HG03060 (cell line): ENCODE results near the gene MAGI1.
"Not testable (repeated sequence)": the region's sequence is repeated elsewhere in the genome, so short reads cannot be mapped to it uniquely, and the experiment has no call there.

Source experiments
- ATAC-seq: cut with Tn5 transposase; IDR thresholded peaks from one replicate; pipeline ENCODE4 v1.9.1; 2021; ENCODE audit warnings: low read depth, moderate number of reproducible peaks; ENCODE audit not compliant: unreplicated experiment

MAGI1 gene

DNA sequence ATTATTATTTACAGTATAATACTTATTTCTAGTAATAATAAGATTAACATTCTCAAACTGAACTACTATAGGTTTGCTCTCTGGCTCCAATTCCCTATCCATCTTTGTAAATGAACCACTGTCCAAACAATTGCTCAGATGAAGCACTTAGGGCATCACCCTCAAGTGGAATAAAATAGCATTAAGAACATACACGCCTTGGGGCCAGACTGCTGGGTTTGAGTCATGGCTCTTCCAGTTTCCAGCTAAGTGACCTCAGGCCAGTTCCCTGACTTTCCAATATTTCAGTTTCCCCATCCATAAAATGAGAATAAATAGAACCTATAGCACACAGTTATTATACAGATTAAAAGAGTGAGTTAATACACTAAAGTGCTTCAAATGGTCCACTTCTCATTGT, 507.2 kb downstream of the MAGI1 start:
- ATAC-seq = no peak

DNA sequence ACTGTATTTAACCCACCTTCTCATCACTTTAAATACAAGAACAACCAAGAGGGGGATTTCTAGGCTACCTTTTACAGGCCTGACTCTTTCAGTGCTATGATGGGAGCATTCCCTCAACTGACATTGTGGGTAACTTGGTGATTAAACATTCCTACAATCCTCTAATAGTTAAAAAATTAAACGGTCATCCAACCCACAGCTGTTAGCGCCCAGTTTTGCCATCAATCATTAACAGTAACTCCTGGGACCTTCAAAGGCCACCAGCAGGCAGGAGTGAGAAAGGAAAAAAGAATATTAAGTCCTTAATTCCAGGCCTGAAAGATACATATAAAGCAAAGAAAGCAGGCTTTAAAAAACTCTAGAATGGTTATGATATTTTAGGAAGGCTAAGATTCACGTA, 512.1 kb downstream of the MAGI1 start:
- no peak for ATAC-seq

DNA sequence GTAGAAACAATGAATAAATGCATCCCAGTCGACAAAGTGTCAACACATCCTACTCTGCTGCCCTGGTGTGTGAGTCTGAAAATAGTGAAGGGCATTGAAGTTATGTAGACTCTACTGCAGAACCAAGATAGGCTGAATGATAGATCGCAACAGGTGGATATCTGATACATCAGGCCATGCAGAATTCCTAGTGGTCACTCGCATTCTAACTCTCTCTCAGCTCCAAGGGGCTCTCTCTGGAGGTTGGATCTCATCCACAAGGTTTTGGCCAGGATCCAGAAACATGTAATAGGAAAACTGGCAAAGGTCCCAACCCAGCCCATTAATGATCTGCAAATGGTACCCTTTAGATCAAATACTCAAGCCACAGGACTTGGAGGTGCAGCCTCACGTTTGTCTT, 514.1 kb downstream of the MAGI1 start:
- no peak for ATAC-seq

DNA sequence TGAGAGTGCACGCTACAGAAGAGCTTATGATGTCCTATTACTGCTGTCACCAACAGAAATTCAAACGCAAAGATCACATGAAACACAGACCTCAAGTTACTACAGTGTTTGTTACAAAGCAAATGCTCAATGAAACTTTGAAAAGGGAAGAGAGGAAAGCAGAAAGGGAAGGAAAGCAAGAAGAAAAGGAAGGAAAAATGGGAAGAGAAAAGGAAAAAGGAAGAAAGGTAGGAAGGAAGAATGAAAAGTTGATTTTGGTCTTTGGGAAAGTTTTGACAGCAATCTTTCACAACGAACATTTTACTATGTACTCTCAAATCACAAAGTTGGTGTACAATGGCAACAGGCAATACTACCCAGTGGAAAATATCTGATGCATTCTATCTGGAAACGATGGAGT, 514.8 kb downstream of the MAGI1 start:
- ATAC-seq = no peak

DNA sequence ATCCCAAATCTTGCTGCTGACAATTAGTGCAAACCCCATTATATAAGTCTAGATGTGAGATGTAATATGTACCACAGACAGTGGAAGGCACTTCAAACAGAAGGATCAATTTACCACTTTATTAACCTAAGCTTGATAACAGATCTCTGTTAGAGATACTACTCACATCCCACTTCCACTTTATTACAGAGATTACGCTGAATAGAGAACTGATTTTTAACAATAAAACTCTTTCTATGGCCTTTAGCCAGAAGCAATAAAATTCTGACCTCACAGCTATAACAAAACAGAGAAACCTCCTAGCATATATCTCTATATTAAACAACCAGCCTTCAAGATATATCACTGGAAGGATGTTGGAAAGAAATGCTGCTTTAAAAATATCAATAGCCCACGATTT, 517.7 kb downstream of the MAGI1 start:
- no peak for ATAC-seq

DNA sequence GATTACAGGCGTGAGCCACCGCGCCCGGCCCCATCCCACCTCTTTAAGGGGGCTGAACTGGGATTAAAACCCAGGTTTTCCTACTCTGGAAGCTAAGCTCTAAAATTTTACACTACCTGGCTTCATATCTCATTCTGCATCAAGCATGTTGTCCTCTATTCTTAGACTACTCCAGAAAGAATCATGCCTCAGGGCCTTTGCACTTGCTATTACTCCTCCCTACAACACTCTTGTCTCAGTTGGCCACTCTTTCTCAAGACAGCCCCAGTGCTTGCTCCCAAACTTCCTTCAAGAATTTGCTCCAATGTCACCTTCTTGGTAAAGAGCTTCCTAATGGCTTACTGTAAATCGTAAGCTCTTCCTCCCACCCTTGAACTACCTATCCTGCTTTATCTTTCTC, 521.7 kb downstream of the MAGI1 start:
- ATAC-seq = no peak

DNA sequence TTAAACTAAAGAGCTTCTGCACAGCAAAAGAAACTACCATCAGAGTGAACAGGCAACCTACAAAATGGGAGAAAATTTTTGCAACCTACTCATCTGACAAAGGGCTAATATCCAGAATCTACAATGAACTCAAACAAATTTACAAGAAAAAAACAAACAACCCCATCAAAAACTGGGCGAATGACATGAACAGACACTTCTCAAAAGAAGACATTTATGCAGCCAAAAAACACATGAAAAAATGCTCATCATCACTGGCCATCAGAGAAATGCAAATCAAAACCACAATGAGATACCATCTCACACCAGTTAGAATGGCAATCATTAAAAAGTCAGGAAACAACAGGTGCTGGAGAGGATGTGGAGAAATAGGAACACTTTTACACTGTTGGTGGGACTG, 524.4 kb downstream of the MAGI1 start:
- not testable (repeated sequence) for ATAC-seq

DNA sequence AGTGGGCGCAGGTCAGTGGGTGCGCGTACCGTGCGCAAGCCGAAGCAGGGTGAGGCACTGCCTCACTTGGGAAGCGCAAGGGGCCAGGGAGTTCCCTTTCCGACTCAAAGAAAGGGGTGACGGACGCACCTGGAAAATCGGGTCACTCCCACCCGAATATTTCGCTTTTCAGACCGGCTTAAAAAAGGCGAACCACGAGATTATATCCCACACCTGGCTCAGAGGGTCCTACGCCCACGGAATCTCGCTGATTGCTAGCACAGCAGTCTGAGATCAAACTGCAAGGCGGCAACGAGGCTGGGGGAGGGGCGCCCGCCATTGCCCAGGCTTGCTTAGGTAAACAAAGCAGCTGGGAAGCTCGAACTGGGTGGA, 529.3 kb downstream of the MAGI1 start:
- ATAC-seq = not testable (repeated sequence)

DNA sequence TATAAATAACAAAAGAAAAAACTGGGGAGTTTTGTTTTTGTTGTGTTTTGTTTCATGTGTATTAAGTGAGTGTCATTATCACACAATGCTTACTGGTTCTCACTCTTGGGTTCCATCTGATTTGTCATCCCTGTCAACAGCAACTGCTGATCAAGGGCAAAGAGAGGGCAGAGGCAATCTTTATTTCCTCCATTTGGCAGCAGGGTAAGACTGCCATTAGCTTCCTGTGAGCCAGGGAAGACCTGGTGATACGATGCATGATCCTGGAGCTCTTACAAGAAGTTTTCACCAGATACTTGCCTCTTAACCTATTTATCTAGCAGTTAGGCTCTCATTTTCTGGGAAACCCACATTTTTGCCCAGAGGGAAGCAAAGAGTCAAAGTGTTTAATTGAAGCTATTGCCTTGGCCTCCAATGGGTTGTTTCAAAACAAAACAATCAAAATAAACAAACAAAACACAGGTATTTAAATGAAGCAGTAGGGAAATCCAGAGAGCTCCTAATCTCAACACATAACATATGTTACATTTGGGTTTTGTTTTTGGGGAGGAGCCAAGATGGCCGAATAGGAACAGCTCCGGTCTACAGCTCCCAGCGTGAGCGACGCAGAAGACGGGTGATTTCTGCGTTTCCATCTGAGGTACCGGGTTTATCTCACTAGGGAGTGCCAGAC, 529.8 kb downstream of the MAGI1 start:
- ATAC-seq = no peak

DNA sequence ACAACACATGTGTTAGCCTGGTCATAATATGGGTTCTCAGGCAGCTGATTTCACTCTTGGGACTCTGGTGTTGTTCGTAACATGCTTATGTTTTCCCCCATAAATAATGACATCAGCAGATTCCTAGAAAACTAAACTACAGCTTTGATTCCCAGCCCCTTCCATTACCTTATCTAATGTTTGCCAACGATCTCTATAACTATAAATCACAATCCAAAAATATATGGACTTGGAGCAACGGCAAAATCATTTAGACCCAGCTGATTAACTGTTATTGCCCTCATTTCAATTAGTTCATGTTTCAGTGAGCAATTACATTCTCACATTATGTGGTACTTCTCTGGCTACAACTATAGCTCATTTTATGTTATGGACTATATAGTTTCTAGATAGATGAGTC, 531.3 kb downstream of the MAGI1 start:
- ATAC-seq = no peak

DNA sequence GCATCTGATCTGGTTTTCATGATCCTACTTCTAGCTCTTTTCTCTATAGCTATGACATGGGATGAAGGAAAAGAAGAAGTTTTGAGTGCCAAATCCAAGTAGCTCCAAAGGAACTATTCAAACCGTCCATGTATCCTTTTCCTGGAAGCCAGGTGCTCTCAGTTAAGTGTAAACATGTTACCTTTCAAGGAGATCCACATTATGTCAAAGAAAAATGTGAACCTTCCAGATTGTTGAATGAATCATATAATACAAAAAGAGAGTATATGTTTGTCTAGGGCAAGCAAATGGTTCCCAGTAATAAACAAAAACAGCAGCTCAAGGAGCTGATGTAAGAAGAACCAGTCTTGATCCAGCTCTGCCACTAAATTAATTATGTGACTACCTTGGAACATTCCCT, 534.9 kb downstream of the MAGI1 start:
- ATAC-seq = no peak

DNA sequence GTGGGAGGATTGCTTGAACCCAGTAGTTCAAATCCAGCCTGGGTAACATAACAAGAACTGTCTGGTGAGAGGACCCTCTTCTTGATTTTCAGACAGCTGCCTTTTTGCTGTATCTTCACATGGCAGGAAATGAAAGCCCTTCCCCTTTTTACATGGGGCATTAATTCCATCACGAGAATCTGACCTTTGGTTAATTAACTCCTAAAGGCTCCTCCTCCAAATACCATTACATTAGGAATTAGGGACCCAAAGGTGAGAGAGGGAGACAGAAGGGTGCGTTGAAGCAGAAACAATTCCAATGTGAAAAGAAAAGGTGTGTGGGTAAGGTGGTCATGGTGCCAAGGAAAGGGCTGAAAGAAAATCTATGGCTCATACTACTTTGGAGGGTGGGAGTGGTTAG, 536.2 kb downstream of the MAGI1 start:
- no peak for ATAC-seq

DNA sequence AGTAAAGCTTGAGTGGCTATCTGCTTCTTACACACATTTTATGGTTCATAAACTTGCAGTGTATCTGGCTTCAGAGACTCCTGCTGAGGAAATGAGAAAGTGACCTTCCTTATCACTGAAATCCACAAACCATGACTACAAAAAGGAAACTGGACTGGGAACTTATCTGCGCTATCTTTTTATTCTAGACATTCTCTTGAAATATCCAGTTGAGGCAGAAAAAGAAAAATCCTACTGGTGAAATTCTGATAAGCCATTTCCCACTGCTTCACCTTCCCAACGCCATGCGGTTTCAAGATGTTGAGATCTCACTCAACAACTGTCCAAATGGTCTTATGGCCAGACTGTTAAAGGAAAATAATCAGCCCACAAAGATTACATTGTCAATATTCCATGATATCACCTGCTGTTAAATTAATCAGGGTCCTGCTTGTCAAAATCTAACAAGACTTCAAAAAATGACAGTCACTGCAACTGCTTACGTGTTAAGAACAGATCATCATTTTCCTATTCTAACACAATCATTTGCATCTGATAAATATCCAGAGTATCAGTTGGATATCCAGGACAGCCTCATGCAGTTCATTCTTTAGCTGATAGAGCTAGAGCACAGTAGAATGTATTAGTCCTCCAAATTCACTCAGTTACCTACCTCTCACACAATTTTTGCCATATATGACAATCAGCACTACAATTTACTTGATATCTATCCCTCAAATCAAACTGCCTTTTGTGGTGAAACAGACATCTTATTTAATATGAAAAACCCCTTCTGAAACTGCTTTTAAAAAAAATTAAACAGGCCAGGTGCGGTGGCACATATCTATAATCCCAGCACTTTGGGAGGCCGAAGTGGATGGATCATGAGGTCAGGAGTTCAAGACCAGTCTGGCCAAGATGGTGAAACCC, 538.1 kb downstream of the MAGI1 start:
- no peak for ATAC-seq

DNA sequence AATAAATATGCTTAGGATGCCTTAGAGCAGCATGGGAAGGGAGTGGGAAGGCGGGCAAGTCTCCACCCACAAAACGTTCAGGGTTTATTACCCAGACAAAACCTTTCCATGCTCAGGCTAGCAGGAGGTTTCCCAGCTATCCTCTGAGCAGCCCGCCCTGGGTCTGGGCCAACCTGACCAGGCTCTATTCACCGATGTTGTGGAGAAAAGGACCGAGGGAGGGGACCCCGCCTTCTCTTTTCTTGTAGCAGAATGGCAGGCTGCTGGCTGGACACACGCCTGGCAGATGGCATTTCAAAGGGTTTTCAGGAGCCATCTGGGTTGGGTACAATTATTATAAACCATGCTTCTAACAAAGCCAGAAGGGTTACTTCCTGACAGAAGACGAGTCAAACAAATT, 540.9 kb downstream of the MAGI1 start:
- no peak for ATAC-seq

DNA sequence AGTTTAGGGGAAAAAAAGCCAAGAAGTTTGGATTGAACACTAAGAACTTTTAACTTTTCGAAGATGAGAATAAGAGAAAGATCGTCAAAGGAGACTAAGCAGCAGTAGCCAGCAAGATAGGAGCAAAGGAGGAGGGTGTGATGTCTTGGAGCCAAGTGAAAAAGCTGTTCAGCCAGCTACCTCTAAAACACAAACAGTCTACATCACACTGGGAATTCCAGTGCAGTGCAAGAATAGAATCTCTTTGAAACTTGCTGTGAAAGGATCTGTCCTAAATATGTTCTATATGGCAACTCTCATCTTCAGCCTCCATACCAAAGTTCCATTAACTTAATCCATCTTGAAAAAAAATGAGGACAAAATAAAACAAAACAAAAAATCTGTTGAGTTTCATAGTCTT, 541.5 kb downstream of the MAGI1 start:
- ATAC-seq = no peak

DNA sequence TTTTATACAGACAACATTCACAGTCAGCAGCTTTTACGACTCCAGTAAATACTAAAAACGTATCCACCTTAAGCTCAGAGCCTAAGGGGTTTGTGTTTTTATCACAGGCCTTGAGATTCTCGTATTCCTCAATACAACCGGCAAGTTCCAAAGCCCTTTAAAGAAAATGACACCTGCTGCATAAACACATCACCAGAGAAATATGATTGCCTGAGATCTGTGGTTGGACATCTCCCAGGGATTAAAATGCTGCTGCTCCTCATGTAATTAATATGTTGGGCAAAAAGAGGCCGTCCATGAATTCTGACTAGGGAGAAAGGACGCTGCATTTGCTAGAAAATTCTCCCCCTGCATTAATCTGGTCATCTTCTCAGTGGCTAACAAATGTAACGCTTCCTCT, 544.8 kb downstream of the MAGI1 start:
- ATAC-seq = no peak

DNA sequence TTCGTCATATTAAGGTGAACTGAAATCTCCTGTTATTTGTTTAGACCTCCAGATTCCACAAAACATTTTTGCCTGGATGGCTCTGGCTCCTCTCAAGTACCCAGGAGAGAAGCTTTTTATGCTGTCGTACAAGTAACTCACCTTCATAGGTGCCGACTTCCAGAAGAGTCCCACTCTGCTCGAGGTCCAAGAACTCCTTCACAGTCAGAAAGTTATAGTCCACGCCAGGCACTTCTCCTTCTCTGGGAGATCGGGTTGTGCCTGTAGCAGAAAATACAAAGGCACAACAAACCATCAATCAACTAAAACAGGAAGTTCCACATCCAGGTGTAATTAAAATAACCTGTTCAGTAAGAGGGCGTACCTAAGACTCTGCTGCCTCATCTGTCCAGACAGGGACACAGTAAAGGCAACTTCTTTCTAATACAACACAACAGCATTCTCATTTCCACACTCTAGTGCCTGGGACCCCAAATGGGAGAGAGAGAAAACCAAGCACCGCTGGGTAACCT, 545.3 kb downstream of the MAGI1 start:
- ATAC-seq = no peak

DNA sequence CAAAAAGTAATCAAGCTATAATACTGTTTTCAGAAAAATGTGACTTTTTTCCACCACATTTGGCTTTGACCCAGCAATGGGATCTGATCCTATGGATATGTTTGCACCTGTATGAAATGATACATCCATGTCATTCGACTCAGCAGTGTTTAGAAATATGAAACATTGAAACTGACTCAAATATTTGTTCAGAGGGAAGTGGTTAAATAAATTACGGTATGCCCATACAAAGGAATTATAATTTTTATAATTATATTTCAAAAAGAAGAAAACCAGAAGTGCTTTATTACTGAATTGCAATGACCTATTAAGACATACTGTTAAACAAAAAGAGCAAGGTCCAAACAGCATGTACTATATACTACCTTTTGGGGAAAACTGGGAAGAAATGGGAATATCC, 546.5 kb downstream of the MAGI1 start:
- ATAC-seq = no peak

DNA sequence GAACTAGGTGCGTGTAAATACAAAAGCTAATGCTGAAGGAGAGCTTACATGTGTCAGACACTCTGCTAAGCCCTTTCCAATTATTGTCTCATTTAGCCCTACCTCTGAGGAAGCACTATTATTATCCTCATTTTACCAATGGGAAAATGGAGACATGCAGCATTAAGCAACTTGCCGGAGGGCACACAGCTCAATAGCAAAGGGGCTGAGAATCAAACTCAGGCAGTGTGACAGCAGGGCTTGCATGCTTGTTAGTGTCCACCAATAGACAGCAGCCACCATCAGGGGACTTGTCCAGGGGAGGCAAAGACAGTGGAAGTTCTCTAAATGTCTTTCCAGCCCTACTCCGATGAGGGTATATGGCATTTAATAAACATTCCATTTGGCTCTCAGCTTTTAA, 548.6 kb downstream of the MAGI1 start:
- no peak for ATAC-seq

DNA sequence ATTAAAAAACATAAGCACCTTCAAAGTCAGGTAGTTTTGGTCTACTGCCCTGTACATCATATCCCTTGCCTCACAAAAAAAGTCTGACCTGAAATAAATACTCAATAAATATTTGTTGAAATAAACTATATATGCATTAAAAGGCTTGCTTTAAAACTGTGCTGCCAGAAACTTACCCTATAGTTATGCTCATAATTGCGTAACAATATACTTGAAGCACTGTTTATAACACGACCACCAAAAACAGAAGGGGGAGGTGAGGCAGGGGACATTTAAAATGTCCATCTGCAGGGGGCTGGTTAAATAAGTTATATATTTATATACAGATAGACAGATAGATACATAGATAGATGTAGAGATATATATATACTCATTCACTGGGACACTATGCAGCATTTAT, 549.5 kb downstream of the MAGI1 start:
- no peak for ATAC-seq

DNA sequence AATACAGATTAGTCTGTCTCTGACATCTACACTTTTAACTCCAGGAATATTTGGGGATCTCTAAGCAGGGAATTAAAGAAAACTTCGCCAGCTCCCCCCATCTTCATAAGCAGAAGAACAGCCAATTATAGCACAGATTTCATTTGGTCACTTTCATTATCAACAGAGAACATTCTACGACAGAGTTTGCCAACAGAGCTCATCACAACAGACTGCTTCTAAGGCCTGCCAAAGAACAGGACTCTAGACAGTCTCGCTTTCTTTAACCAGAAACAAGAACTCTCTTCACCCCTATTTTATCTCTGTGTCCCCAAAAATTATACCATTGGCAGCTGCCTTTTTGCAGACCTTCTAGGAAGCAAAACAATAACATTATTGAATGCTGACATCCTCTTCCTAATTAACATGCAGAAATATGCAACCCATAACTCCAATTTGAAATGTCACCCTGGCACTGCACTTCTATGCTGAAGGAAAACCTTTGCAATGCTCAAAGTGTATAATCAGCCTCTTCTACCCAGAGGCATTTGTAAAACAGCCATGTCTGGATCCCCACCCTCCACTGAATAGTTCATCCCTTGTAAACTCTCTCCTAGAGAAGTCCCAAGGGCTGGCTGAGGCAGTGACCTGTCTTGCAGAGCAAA, 552.8 kb downstream of the MAGI1 start:
- no peak for ATAC-seq
